DMS153 treated with DMSO at 0.1 percent for 48 hours (cell line): ENCODE data around the gene CCDC187.
"Not testable (repeated sequence)": the region's sequence is repeated elsewhere in the genome, so short reads cannot be mapped to it uniquely, and the experiment has no call there.

ENCODE experiments used
- DNase-seq: peaks from one replicate; lab custom pipeline; 2025; ENCODE audit not compliant: unreplicated experiment; lab: John Stamatoyannopoulos, UW

The CCDC187 gene

DNA sequence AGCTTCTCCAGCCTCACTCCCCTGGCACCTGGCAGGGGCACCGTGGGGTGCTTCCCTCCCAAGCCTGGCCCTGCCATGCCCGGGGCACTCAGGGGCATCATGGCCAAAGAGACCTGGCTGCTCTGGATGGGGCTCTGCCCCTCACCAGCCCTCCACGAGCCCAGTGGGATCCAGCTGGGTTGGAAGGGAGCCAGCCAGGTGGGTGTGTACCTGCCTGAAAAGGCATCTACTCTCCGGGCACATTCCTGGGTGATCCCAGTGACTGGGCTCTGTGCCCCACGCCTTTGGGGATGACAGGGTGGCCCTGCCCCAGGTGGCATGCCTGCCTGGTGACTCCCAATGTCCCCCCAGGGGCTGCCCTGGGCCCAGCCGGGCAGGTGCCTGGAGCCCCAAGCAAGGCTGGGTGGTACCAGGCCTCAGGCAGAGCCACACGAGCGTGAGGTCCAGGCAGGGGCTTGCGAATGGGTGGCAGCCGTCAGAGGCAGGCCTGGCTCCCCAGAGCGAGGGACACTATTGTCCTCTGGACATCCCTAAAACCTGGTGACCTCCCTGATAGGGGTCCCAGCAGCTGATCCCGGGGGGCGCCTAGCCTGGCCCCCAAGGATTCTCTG is 24.2 kb upstream of the CCDC187 start:
- no peak for DNase-seq

DNA sequence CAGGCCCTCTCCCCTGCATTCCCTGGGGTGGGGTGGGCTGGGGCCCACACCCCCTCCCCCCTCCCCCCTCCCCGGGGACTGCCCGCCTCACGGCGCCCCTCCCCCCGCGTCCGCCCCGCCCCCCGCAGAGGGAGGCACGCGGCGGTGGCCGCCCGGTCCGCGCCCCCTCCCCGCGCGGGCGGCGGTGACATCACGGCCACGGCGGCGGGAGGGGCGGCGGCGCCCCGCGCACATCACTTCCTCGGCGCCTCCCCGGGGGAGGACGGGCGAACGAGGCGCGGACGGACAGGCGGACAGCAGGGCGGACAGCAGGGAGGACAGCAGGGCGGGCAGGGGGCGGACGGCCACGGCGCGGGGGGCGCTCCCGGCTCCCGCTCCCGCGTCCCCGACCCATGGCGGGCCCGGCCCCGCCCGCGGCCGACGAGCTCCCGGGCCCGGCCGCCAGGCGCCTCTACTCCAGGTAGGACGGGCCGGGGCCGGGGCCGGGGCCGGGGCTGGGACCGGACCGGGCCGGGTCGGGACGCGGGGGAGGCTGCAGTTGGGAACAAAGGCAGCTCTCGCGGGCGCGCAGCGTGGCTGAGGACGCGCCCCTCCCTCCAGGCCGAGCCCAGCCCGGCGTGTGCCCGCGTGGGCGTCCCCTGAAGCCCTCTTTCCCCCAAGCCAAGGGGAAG is 23.5 kb upstream of the CCDC187 start, which contains the start of gene GPSM1:
TSS of gene GPSM1 (plus strand) at position 236 of the 671 bp plus-strand sequence. CDS start at position 393, 157 bp downstream.
- no peak for DNase-seq

DNA sequence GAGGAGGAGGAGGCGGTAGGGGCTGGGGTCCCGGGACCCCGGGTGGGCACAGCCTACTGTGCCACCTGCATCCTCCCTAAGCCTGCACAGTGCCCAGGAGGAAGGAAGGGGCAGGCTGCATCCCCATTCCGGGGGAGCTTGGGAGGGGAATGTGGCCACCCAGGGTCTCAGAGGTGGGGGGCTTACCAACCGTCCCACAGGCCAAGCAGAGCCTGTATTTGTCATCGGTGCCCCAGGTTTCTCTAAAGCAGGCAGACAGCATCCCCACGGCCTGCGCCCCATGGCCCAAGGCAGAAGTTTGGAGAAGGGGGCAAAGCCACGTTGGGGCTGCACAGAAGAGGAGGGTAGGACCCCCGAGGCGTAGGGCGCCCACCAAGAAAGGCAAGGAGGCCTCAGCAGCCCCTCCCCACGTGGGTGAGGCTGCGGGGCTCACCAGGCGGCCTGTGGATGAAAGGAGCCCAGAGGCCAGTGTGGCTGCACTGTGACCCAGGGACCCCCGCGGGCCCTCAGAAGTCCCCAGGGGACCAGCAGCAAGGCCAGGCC is 22.9 kb upstream of the CCDC187 start:
- no peak for DNase-seq

- no peak for DNase-seq
Measured at GRCh38 chr9:136326061-136326760, 22.3 kb upstream of the CCDC187 start.

DNA sequence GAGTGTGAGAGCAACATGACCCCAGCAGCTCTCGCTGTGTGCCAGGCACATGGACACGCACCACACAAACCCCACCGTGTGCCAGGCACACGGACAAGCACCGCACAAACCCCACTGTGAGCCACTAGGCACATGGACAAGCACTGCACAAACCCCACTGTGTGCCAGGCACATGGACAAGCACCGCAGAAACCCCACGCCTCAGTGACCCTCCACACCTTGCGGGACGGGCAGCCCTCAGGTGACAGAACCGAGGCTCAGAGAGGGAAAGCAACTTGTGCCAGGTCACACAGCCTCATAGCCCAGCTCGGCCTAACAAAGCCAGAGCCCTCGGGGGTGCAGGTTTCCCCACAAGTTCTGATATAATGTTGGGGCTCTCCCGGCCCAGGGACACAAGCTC is 21.5 kb upstream of the CCDC187 start:
- no peak for DNase-seq

DNA sequence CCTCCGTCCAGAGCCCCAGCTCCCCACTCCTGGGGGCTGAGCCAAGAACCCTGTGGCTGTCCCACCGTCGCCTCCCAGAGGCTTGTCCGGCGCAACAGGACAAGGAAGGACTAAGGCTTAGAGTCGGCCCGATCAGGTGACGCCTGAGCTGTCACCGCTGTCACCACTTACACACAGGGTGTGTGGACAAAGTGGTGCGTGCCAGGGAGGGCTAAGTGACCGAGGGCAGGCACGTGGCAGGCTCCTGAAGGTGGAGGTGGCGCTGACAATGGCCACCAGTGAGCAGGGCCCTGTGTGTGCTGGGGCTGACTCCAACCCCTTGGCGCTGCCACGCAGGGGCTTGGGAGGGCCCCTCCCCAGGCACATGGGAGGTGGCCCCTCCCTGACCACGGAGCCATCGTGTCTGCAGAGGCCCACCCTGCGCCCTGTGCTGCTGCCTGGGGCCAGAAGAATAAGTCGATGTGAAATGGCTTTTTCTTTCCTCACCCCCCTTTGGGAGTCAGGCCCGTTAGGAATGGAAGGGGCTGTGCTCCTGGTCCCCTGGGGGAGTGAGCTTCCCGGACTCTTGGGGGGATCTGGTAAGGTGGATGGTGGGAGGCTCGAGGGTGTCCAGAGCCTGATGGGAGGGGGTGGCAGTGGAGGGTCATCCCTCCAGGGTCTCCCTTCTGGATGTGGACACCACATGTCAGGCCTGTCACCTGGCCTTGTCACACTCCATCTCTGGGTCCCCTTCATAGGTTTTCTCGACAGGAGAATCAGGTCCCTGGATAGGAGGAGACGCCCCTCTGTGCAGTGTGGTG is 20.8 kb upstream of the CCDC187 start:
- DNase-seq, result no peak

GRCh38 chr9:136323371-136323789 is 19.5 kb upstream of the CCDC187 start:
- DNase-seq, result no peak

DNA sequence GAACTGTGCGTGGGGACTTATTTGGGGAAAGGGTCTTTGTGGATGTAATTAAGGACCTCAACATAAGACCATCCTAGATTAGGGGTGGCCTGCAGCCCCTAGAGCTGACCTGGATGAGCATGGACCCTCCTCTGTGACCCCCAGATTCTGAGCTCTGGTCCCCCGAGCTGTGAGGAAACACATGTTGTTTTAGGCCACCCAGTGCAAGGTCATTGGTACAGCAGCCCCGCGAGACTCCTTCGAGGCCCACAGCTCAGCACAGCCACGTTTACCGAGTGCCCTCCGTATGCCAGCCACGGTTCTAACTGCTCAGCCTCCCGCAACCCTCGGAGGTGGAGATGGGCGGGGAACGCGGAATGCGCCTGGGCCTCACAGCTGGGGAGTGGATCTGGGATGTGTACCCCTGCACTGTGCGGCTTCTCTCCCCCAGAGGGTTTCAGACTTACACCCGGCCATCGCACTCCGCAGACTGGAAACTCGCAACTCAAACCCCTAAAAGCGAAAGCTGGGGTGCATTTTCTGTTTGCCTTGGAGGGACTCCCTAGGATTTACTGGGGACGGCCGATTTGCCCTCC is 18.9 kb upstream of the CCDC187 start:
- DNase-seq, result no peak

DNA sequence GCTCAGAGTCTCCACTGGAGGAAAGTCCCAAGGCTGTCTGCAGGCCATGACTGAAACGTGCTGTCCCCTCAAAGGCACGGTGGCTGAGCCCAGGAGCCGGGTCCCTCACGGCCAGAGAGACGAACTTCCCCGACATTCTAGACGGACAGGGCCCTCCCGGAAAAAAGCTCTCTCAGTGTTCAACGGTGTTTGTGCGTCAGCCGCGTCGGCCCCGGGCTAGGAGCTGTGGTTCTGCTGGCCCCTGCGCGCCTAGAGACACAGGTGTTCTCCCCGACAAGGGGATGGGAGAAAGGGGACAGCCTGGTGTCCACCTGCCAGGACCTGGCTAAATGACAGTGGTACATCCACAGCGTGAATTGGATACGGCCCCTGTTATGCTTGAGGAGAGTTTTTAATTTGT is 17.7 kb upstream of the CCDC187 start:
- DNase-seq, result no peak

- not testable (repeated sequence) for DNase-seq
Measured at GRCh38 chr9:136320972-136321371, 17.1 kb upstream of the CCDC187 start.

DNA sequence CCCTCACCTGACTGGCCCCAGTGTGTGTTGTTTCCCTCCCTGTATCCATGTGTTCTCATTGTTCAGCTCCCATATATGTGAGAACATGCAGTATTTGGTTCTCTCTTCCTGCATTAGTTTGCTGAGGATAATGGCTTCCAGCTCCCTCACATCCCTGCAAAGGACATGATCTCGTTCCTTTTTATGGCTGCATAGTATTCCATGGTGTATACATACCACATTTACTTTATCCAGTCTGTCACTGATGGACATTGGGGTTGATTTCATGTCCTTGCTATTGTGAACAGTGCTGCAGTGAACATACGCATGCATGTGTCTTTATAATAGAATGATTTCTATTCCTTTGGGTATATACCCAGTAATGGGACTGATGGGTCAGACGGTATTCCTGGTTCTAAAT is 16.1 kb upstream of the CCDC187 start:
- not testable (repeated sequence) for DNase-seq

DNA sequence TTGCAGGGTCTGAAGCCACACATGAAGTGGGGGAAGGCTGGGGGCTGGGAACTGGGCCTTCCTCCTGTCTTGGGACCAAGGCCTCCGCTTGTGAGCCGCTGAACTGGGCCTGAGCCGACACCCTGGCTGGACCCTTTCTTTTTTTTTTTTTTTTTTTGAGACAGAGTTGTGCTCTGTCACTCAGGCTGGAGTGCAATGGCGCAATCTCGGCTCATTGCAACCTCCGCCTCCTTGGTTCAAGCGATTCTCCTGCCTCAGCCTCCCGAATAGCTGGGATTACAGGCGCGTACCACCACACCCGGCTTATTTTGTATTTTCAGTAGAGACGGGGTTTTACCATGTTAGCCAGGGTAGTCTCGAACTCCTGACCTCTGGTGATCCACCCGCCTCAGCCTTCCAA is 15.3 kb upstream of the CCDC187 start:
- not testable (repeated sequence) for DNase-seq

GRCh38 chr9:136318776-136319241 is 14.9 kb upstream of the CCDC187 start:
- DNase-seq, result no peak

GRCh38 chr9:136318111-136318775 is 14.3 kb upstream of the CCDC187 start:
- no peak for DNase-seq

GRCh38 chr9:136317695-136318094 is 13.8 kb upstream of the CCDC187 start:
- DNase-seq, result no peak

DNA sequence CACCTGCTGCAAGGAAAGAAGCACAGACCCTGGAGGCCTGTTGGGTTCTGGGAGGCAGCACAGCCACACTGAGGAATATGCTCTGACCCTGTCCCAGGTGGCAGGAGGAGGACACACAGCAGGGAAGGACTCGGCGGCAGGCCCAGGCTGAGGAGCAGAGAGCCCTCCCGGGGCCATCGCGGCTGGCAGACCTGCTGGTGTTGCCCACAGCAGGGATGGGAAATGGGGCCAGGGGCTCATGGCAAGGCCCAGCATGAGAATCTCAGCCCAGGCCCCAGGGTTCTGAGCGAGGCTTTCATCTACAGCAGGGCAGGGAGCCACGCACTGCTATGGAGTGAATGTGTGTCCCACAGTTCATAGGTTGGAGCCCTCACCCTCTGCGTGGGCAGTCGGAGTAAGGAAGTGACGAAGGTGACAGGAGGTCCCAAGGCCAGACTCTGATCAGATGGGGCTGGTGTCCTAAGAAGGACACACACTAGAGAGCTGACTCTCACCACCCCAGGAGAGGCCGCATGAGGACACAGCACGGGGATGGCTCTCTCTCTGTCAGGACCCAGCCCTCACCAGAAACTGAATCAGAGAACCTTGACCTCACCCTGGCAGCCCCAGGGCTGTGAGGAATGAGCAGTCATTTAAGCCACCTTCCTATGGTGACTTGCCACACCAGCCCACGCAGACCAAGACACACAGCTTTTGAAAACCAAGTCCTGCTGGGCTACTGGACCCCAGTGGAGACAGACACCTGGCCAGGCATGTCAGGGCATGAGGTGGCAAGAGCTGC is 13.2 kb upstream of the CCDC187 start:
- no peak for DNase-seq

GRCh38 chr9:136316271-136316751 is 12.4 kb upstream of the CCDC187 start:
- DNase-seq, result no peak

DNA sequence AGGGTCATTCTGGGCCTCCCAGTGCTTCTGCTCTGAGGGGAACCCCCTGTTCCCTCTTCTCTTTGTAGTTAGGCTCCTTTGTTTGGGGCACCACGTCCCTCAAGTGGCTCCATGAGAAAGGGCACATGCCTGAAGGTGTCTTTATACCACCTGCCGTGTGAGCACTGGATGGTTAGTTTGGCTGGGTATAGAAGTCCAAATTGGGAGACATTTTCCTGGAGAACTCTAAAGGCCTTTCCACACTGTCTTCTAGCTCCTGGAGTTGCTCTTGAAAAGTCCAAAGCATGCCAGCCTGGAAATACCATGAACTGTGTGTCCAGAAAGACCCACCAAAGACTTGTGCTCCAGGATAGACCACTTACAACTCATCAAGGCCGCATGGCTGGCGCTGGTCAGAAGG is 11.1 kb upstream of the CCDC187 start:
- DNase-seq, result no peak

DNA sequence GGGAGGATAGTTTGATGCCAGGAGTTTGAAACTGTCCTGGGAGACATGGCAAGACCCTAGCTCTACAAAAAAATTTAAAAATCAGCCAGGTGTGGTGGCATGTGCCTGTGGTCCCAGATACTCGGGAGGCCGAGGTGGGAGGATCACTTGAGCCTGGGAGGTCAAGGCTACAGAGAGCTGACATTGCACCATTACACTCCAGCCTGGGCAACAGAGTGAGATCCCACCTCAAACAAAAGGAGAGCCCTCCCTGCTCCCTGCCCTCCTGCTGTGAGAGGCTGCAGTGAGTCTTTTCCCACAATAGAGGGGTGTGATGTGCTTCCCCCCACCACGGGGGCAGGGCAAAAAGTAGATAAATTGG is 10.1 kb upstream of the CCDC187 start:
- no peak for DNase-seq
